Cardiac fibroblast (primary cell): Measurements from ENCODE around the gene FRMD3.

Source experiments
- DNase-seq, 2 donors: peaks; one replicate each; pipeline versions ENCODE4 v3.0.0 to v3.0.0-alpha.2; 2010; ENCODE audit warnings: low read depth in 2 of 2
- H3K4me3 ChIP-seq, 2 donors: replicated peaks in 1 of 2; 1 replicate in 1 of 2; 2 replicates in 1 of 2; pipeline ENCODE4 v1.5.1; 2011; ENCODE audit warnings: low read depth in 2 of 2, low read length in 2 of 2, mild to moderate bottlenecking in 2 of 2, moderate library complexity in 1 of 2
- CTCF ChIP-seq: IDR thresholded peaks from one replicate; pipeline ENCODE4 v1.5.1; 2011; ENCODE audit warnings: low read depth, mild to moderate bottlenecking, low read length, inconsistent platforms

The FRMD3 gene

GRCh38 chr9:83219154-83219923, 318.9 kb downstream of the FRMD3 start:
- DNase-seq, result peak; percentile 86 to 88
- peak; percentile 83 for TF ChIP-seq CTCF
- H3K4me3 ChIP-seq, result peak overlapping the region; percentile 56 to 60

- TF ChIP-seq CTCF, result no peak
- no peak overlapping the region for H3K4me3 ChIP-seq
- DNase-seq, result no peak
Observed at GRCh38 chr9:83218411-83219090, 319.6 kb downstream of the FRMD3 start.

- H3K4me3 ChIP-seq, result no peak overlapping the region
- no peak for DNase-seq
- no peak for TF ChIP-seq CTCF
Observed at GRCh38 chr9:83209188-83209731, 328.9 kb downstream of the FRMD3 start.

GRCh38 chr9:83208065-83208850, 329.9 kb downstream of the FRMD3 start:
- H3K4me3 ChIP-seq, result no peak overlapping the region
- DNase-seq, result peak in 1 of 2 donors; percentile 56
- TF ChIP-seq CTCF, result no peak

- TF ChIP-seq CTCF, result no peak
- no peak for DNase-seq
- no peak overlapping the region for H3K4me3 ChIP-seq
Observed at GRCh38 chr9:83204047-83204446, 334.2 kb downstream of the FRMD3 start.

GRCh38 chr9:83200531-83200930, 337.7 kb downstream of the FRMD3 start:
- DNase-seq, result no peak
- H3K4me3 ChIP-seq, result no peak overlapping the region
- TF ChIP-seq CTCF, result no peak
